ENCODE data around the gene NUDCD3. TPM values are rescaled to one million over a fixed set of nuclear protein-coding genes. Genes with fewer than 3 reads are reported as not detected.
A peak's percentile ranks its signal among the peaks of the same experiment; 100 is the strongest.
"Not testable (repeated sequence)": the region's sequence is repeated elsewhere in the genome, so short reads cannot be mapped to it uniquely, and the experiment has no call there.

NUDCD3 gene
- total RNA-seq, 1 donor from 2014 or later = 91.0 TPM

DNA sequence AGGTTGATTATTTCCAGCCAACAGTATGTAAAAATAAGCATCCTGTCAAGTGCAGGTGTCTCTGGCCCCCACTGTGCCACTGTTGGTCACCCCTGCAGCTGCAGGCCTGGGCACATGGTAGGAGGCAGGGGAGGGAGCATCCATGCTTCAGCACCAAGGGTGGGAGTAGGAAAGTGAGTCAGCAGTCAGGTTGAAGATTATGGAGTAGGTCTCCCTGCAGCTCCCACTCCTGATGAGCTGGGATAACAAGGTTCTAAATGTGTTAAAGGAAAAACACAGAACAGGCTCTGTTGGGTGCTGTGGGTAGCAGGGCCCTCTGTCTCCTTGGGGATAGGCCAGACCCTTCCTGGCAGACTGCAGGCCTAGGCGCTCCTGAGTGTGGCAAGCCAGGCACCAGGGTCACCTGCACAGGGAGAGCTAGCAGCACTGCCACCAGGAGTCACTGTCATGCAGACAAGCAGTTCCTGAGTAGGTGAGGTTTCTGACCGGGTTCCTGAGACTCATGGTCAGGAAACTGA is 59.3 kb downstream of the NUDCD3 start:
- intact Hi-C loops (cut with DNase I) = no loop called here
- DNase-seq = no peak
- TF ChIP-seq, protein P1, sequence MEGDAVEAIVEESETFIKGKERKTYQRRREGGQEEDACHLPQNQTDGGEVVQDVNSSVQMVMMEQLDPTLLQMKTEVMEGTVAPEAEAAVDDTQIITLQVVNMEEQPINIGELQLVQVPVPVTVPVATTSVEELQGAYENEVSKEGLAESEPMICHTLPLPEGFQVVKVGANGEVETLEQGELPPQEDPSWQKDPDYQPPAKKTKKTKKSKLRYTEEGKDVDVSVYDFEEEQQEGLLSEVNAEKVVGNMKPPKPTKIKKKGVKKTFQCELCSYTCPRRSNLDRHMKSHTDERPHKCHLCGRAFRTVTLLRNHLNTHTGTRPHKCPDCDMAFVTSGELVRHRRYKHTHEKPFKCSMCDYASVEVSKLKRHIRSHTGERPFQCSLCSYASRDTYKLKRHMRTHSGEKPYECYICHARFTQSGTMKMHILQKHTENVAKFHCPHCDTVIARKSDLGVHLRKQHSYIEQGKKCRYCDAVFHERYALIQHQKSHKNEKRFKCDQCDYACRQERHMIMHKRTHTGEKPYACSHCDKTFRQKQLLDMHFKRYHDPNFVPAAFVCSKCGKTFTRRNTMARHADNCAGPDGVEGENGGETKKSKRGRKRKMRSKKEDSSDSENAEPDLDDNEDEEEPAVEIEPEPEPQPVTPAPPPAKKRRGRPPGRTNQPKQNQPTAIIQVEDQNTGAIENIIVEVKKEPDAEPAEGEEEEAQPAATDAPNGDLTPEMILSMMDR (IDR thresholded peaks at IDR 0.05) = no peak

DNA sequence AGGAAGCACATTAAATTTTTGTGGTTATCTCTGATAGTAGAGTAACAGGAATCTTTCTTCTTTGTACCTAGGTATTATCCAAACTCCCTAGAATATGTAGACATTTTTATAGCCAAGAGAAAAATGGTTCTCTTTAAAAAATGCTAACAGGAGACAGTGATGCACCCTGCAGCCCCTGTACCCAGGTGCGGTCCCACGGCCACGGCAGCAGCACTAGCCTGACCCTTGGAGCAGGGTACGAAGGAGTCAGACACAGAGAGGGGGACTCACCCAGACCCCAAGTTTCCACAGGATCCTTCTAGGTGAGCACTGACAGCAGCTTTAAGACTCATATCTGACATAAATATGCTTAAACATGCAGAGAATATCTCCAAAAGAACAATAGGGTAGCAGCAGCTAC is 60.4 kb downstream of the NUDCD3 start:
- intact Hi-C loops (cut with DNase I) = no loop called here
- no peak for DNase-seq
- Histone ChIP-seq H3K27ac (no peak overlapping the region), H3K27me3 (no peaks in the 10 kb centered on the region), H3K4me3 (no peak overlapping the region), H3K36me3 (peaks cover 19% of the 10 kb centered on the region), H3K4me1 (no peaks in the 10 kb centered on the region), H3K9me3 (no peaks in the 10 kb centered on the region)
- TF ChIP-seq, protein P1 (IDR thresholded peaks at IDR 0.05) = no peak
- ATAC-seq = no peak

More for the DNA sequence above, 59.3 kb downstream of the NUDCD3 start:
- no peak overlapping the region for H3K4me3 ChIP-seq
- ATAC-seq = peak; percentile 48
- H3K27ac ChIP-seq = no peak overlapping the region
- H3K27me3 ChIP-seq = no peaks in the 10 kb centered on the region
- H3K36me3 ChIP-seq = peaks cover 8% of the 10 kb centered on the region
- no peaks in the 10 kb centered on the region for H3K4me1 ChIP-seq
- H3K9me3 ChIP-seq = no peaks in the 10 kb centered on the region

DNA sequence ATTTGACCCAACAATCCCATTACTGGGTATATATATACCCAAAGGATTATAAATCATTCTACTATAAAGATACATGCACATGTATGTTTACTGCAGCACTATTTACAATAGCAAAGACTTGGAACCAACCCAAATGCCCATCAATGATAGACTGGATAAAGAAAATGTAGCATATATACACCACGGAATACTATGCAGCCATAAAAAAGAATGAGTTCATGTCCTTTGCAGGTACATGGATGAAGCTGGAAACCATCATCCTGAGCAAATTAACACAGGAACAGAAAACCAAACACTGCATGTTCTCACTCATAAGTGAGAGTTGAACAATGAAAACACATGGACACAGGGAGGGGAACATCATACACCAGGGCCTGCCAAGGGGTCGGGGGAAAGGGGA is 65.7 kb downstream of the NUDCD3 start:
- DNase-seq; H3K9me3 ChIP-seq; H3K4me3 ChIP-seq; H3K27me3 ChIP-seq; H3K27ac ChIP-seq; H3K4me1 ChIP-seq; intact Hi-C loops (cut with DNase I); ATAC-seq: not testable (repeated sequence)
- peaks cover 25% of the 10 kb centered on the region for H3K36me3 ChIP-seq

DNA sequence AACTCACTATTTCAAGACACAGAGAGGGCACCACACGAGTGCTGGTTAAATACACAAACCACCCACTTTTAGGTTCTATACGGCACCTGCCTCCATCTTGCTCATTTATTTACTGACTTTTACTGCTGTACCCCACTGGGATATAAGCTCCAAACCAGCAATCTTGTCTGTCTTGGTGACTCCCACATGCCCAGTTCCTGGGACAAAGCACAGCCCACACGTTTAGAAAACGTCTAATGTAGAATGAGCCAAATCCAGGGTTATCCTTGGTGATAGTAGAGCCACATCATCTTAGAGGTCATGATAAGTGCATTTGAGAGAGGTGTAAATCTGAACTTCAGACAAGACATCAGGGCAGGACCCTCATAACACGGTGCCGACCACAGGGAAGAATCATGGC is 73.5 kb downstream of the NUDCD3 start:
- TF ChIP-seq, protein P1 (IDR thresholded peaks at IDR 0.05) = no peak
- intact Hi-C loops (cut with DNase I) = no loop called here
- no peak for ATAC-seq

DNA sequence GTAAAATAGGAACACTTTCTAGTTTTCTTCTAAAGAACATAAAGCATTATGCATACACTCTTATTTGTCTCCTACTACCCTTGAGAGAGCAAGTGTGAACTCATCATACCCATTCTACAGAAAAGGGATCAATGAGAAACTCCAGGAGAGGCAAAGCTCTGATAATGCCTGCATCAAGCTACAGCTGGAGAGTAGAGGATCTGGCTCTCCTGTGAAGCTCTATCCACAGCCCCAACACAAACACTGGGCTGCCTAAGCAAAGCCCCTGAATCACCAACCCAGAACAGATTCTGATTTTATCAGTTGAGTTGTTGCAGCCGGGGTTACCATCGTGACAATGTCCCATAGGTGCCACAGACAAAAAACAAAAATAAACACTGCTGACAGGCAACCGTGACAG is 74.9 kb downstream of the NUDCD3 start:
- Histone ChIP-seq H3K27ac (no peak overlapping the region), H3K4me3 (no peak overlapping the region), H3K4me1 (no peaks in the 10 kb centered on the region), H3K27me3 (no peaks in the 10 kb centered on the region), H3K9me3 (no peaks in the 10 kb centered on the region), H3K36me3 (peaks cover 5% of the 10 kb centered on the region)
- ATAC-seq (no peak), DNase-seq (no peak)
- TF ChIP-seq, protein P1 (IDR thresholded peaks at IDR 0.05) = no peak
- intact Hi-C loops (cut with DNase I) = no loop called here

More for the DNA sequence above, 73.5 kb downstream of the NUDCD3 start:
- Histone ChIP-seq H3K4me1 (no peaks in the 10 kb centered on the region), H3K36me3 (peaks cover 5% of the 10 kb centered on the region), H3K27ac (no peak overlapping the region), H3K27me3 (no peaks in the 10 kb centered on the region), H3K4me3 (no peak overlapping the region), H3K9me3 (no peaks in the 10 kb centered on the region)
- DNase-seq = no peak

DNA sequence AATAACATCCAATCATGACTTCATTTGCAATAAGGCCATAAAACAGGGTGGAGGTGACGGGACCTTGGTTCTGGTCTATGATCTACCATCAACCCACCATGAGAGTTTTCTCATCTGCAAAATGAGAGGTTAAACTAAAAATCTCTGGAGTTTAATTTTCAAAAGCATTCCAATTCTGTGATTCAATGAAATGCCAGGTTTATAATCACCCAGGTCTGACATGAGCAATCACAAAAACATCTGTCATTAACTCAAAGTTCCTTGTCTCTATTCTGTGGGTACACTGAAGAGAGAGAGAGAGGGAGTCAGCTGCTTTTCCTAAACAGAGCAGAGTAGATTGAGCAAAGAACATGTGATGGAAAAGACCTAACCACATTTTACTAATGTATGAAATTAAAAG is 75.4 kb downstream of the NUDCD3 start:
- TF ChIP-seq, protein P1 (IDR thresholded peaks at IDR 0.05) = no peak
- no peak for ATAC-seq
- Histone ChIP-seq H3K27ac (no peak overlapping the region), H3K4me1 (no peaks in the 10 kb centered on the region), H3K36me3 (peaks cover 5% of the 10 kb centered on the region), H3K4me3 (no peak overlapping the region), H3K9me3 (no peaks in the 10 kb centered on the region), H3K27me3 (no peaks in the 10 kb centered on the region)
- intact Hi-C loops (cut with DNase I) = no loop called here
- no peak for DNase-seq
